NCI-H187 (cell line): ENCODE measurements around the gene TAS2R31.
"Not testable (repeated sequence)": the region's sequence is repeated elsewhere in the genome, so short reads cannot be mapped to it uniquely, and the experiment has no call there.

Experiments
- DNase-seq, 2 experiments: peaks; one replicate each; lab custom pipeline; 2025; lab: John Stamatoyannopoulos, UW

Gene TAS2R31, protein sequence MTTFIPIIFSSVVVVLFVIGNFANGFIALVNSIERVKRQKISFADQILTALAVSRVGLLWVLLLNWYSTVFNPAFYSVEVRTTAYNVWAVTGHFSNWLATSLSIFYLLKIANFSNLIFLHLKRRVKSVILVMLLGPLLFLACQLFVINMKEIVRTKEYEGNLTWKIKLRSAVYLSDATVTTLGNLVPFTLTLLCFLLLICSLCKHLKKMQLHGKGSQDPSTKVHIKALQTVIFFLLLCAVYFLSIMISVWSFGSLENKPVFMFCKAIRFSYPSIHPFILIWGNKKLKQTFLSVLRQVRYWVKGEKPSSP

GRCh38 chr12:11031307-11031706 is at the start of gene TAS2R31:
Gene TAS2R31, minus strand, starts transcription at chr12:11031407. Its CDS starts 72 bp downstream, at chr12:11031335.
- DNase-seq: no peak

GRCh38 chr12:11078246-11078645 is 47.0 kb upstream of the TAS2R31 start:
- no peak for DNase-seq

DNA sequence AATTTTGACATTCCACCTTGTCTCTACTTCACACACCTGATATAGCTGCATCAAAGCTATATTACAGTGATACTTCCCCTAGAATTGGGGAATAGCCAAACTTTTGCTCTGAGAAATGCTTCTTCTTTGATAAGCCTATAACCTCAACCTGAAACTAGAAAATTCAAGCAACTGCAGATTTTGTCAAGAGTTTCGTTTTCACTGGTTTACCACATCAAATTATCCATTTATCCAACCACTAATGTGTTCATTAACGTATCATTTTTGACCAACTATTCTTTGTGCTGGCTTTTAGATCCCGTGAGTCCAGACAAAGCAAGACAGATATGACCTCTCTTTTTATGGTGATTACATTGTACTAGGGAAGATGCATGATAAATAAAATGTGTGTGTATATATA is 44.4 kb upstream of the TAS2R31 start:
- DNase-seq: no peak

DNA sequence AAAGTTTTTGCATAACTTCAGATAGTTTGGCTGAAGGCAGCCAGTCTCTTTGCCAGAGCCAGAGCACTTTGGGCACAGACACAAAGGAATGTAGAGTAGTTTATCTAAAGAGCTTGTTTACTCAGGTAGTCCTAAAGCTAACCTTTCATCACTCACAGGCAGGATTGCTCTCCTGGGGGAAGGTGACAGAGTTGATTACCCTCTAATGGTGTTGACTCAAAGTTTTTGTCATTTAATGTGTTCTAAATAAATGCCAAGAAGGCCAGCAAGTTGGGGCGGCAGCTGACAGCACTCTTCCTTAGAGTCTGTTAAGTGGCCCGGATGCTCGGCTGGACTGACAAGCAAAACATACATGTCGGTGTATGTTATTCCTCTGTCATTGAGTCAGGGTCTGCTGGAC is 40.2 kb upstream of the TAS2R31 start:
- DNase-seq: no peak

GRCh38 chr12:11070999-11071398 is 39.8 kb upstream of the TAS2R31 start:
- no peak for DNase-seq

- DNase-seq: no peak
These were observed 38.7 kb upstream of the TAS2R31 start for GRCh38 chr12:11069854-11070365.

DNA sequence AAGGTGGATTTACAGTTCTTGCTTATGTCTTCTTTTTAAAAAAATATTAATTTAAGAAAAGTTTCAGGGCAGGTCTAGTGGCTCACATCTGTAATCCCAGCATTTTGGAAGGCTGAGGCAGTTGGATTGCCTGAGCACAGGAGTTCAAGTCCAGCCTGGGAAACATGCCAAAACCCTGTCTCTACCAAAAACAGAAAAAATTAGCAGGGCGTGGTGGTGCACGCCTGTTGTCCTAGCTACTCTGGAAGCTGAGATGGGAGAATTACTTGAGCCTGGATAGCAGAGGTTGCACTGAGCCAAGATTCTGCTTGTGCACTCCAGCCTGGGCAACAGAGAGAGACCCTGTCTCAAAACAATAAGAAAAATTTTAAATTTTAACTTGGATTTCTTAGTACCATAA is 36.3 kb upstream of the TAS2R31 start:
- DNase-seq: no peak

DNA sequence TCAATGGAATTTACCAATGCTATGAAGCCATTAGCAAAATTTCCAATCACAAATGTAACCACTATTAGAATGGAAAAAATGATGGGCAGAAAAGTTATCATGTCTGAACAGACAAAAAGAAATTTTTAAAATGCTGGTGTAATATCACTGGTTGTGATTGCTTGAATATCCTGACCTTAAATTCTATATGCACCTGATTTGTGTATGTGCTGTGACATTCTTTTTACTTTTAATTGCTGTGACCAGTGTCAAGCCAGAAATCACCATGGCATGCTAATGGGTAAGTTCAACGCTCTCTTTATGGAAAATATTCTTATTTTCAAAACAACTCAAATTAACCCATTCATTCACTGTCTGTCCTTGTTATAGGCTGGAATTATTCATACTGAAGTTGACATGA is 31.0 kb upstream of the TAS2R31 start, which contains the start of gene TAS2R46:
TAS2R46 (minus strand) TSS at position 101 of the 400 bp plus-strand sequence; CDS start at position 101, 0 bp downstream.
- not testable (repeated sequence) for DNase-seq

- no peak for DNase-seq
These were observed 28.6 kb upstream of the TAS2R31 start for GRCh38 chr12:11059784-11060183.

GRCh38 chr12:11059041-11059440 is 27.8 kb upstream of the TAS2R31 start:
- no peak for DNase-seq

GRCh38 chr12:11055306-11055705 is 24.1 kb upstream of the TAS2R31 start:
- DNase-seq: no peak

DNA sequence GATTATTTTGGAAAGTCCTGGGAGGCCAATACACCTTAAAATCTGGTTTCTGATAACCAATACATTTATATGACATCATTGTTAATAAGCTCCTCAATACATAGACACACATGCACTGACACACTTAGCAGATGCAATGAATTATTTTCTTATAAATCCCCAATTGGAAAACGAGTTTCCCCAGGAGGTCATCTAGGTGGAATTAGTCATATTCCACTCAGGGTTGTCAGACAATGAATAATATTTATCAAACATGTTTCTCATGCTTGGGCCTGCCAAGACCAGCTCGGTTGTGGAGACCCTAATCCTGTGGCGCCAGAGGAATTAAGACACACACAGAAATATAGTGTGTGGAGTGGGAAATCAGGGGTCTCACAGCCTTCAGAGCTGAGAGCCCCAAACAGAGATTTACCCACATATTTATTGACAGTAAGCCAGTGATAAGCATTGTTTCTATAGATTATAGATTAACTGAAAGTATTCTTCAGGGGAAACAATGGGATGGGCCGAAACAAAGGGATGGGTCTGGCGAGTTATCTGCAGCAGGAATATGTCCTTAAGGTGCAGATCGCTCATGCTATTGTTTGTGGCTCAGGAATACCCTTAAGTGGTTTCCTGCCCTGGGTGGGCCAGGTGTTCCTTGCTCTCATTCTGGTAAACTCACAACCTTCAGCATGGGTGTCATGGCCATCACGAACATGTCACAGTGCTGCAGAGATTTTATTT is 18.8 kb upstream of the TAS2R31 start:
- DNase-seq: not testable (repeated sequence)

- not testable (repeated sequence) for DNase-seq
These were observed 10.2 kb upstream of the TAS2R31 start for GRCh38 chr12:11041366-11041765.

GRCh38 chr12:11040162-11040561 is 9.0 kb upstream of the TAS2R31 start:
- no peak for DNase-seq

DNA sequence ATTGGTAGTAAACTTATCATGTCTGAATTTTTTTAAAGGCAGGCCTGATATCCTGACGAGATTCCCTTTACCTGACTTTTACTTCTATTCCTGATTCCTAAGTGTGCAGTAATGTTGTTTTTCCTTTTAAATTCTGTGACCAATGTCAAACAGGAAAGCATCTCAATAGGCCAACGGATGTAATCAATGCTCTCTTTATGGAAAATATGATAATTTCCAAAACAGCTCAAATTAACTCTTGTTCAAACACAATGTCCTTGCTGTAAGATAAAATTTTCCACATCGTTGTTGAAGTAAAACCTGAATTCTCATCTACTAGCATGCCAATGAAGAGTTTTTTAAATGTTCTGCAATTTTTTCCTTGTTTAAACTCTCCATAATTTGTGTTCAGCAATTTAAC is 8.0 kb upstream of the TAS2R31 start:
- no peak for DNase-seq

GRCh38 chr12:11033959-11034358 is 2.8 kb upstream of the TAS2R31 start:
- not testable (repeated sequence) for DNase-seq

DNA sequence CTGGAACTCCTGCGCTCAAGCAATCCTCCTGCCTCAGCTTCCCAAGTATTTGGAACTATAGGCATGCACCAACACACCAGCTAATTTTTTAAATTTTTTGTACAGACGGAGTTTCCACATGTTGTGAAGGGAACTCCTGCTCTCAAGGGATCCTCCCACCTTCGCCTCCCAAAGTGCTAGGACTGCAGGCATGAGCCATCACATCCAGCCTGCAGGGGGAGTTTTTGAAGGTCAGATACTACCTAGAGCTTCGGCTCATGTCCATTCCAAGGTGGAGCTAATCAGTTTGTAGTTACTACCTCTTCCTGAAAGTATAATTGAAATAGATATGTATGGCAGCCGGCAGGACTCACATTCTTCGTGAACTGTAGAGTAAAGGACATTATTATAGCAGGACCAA is 5.1 kb downstream of the TAS2R31 start:
- DNase-seq: no peak

DNA sequence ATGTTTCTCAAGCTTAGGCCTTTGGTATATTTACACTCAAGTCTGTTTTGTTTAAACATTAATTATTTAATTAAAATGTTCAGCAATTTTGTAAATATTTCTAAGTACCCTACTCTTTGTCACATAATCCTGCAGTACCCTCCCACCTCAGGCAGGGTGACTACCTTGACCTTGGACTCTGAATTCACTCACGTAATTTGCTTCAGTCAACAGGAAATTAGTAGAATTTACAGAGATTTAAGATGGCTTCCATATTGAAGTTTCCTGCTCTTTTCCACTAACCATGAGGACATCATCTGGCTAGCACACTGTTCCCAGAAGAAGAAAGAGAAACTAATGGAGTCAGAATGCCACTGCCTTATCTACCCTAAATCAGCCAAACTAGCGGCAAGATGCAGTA is 7.8 kb downstream of the TAS2R31 start:
- DNase-seq: no peak

GRCh38 chr12:11022520-11022919 is 8.7 kb downstream of the TAS2R31 start, which contains the start of gene TAS2R19:
Gene TAS2R19, minus strand, starts transcription at chr12:11022620. Its CDS starts 49 bp downstream, at chr12:11022571.
- DNase-seq: no peak

DNA sequence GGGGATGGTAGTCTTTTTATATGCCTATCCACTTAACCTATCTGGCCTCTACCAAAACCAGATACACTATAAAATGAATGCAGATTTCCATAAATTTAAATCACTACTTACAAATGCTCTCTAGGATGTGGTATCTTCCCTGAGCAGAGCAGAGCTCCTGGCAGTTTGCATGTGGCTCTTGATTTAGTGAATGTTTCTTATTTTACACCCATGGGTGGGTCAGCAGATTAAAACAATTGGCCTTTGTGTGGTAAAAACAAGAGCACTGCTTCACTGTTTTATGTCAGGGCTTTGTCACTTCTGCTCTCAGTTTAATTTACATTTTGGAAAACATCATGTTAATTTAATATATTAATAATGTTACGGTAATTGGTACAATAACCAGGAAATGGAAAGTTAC is 14.3 kb downstream of the TAS2R31 start:
- DNase-seq: no peak

GRCh38 chr12:11015775-11016430 is 15.3 kb downstream of the TAS2R31 start:
- no peak for DNase-seq

DNA sequence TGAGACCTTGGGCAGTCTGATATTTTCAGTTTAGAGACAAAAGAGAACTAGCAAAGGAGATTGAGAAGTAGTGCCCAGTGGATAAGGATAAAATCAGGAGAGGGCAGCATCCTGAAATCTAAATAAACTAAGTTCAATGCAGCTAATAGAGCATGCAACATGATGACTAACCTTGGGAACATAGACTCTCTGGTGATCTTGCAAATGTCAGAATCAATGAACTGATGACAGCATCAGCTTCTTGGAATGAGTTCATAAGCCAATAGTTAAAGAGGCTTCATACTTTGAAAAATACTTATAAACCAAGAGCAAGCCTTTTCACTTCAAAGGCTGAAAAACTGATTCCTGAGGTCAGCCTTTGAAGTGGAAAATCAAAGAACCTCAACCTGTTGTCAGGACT is 17.0 kb downstream of the TAS2R31 start:
- no peak for DNase-seq

DNA sequence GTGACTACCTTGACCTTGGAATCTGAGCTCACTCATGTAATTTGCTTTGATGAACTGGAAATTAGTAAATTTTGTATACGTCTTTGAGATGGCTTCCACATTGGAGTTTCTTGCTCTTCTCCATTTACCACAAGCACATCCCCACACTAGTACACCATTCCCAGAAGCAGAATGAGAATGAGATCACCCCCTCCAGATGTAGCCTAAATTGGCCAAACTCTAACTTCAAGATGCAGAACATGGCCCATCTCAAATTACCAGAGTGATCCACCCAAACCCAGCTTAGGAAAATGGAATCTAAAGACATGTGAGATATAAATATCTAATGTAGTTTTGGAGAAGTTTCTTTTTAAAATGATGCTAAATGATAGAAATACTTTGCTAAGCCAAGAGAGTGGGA is 23.6 kb downstream of the TAS2R31 start:
- DNase-seq: no peak
